Type B pancreatic cell (in vitro differentiated cells): Measurements from ENCODE around the gene GRIN2D. TPM values are rescaled to one million over a fixed set of nuclear protein-coding genes. Genes with fewer than 3 reads are reported as not detected.

Experiments
- DNase-seq: peaks from one replicate; pipeline ENCODE4 v3.0.0; 2021; ENCODE audit warnings: mixed read lengths; ENCODE audit not compliant: unreplicated experiment; ENCODE audit errors: extremely low spot score
- H3K27ac Mint-ChIP-seq: 2 replicates; pipeline ENCODE4 v1.8.0; 2021; ENCODE audit warnings: mild to moderate bottlenecking, mixed read lengths
- H3K27me3 Mint-ChIP-seq: 2 replicates; pipeline ENCODE4 v1.8.0; 2021; ENCODE audit warnings: mixed read lengths
- H3K36me3 Mint-ChIP-seq: 2 replicates; pipeline ENCODE4 v1.8.0; 2021; ENCODE audit warnings: mixed read lengths
- H3K4me1 Mint-ChIP-seq: one replicate; pipeline ENCODE4 v1.8.0; 2021; ENCODE audit warnings: mixed read lengths; ENCODE audit not compliant: unreplicated experiment
- H3K4me3 Mint-ChIP-seq: 2 replicates; pipeline ENCODE4 v1.8.0; 2021; ENCODE audit warnings: mild to moderate bottlenecking, mixed read lengths
- H3K9me3 Mint-ChIP-seq: 2 replicates; pipeline ENCODE4 v1.8.0; 2021; ENCODE audit warnings: mixed read lengths
- total RNA-seq: library from RNA; stranded (reverse); gene quantifications from 2 replicates; pipeline ENCODE4 v1.2.1, GENCODE V29; 2021; ENCODE audit warnings: low replicate concordance
- TF ChIP-seq, protein P1 (sequence below): fragments of 200-600 bp; sonication (generic); conservative IDR thresholded peaks from 2 replicates; pipeline ENCODE4 v1.5.0; 2021; ENCODE audit warnings: antibody characterized with exemption, mild to moderate bottlenecking

The GRIN2D gene
- total RNA-seq, 1 donor from 2014 or later = 0.58 TPM

DNA sequence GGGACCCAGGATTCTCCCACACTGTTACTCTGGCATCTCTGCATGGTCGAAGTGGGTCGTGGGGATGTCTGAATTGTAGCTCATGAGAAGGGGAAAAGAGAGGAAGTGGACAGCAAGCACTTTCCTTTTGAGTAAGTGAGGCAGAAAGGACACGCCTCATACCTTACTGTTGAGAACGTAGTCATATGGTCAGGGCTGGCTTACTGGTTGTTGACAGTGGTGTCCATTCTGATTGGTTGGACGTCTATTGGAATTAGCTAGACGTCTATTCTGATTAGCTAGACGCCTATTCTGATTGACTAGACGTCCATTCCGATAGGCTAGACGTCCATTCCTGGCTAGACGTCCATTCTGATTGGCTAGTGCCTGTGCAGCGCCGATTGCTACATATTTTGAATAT is 12.4 kb downstream of the GRIN2D start:
- Mint-ChIP-seq H3K27me3 (peaks cover 11% of the 10 kb centered on the region), H3K4me3 (no peak overlapping the region), H3K36me3 (no peaks in the 10 kb centered on the region), H3K4me1 (peaks cover 11% of the 10 kb centered on the region), H3K27ac (peak overlapping the region; percentile 22), H3K9me3 (no peaks in the 10 kb centered on the region)
- TF ChIP-seq, protein P1, sequence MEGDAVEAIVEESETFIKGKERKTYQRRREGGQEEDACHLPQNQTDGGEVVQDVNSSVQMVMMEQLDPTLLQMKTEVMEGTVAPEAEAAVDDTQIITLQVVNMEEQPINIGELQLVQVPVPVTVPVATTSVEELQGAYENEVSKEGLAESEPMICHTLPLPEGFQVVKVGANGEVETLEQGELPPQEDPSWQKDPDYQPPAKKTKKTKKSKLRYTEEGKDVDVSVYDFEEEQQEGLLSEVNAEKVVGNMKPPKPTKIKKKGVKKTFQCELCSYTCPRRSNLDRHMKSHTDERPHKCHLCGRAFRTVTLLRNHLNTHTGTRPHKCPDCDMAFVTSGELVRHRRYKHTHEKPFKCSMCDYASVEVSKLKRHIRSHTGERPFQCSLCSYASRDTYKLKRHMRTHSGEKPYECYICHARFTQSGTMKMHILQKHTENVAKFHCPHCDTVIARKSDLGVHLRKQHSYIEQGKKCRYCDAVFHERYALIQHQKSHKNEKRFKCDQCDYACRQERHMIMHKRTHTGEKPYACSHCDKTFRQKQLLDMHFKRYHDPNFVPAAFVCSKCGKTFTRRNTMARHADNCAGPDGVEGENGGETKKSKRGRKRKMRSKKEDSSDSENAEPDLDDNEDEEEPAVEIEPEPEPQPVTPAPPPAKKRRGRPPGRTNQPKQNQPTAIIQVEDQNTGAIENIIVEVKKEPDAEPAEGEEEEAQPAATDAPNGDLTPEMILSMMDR = no peak
- DNase-seq = no peak

DNA sequence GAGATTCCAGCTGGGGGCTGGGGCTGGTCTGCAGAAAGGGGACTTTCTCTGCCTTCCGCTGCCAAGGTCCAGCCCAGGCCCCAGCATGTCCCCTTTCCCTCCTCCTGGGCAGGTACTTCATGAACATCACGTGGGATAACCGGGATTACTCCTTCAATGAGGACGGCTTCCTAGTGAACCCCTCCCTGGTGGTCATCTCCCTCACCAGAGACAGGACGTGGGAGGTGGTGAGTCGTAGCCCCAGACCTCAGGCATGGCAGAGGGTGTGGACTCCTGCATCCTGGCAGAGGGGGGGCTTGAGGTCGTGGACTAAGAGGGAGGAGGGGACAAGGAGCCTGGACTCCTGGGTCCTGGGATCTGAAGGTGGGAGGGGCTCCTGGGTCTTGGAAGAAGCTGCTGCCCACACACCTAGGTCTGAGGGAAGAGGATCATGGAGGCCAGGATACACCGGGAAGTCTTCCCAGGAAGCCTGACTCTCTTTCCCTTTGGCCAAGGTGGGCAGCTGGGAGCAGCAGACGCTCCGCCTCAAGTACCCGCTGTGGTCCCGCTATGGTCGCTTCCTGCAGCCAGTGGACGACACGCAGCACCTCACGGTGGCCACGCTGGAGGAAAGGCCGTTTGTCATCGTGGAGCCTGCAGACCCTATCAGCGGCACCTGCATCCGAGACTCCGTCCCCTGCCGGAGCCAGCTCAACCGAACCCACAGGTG is 20.6 kb downstream of the GRIN2D start:
- Mint-ChIP-seq H3K4me1 (peaks cover 12% of the 10 kb centered on the region), H3K9me3 (no peaks in the 10 kb centered on the region), H3K4me3 (peak overlapping the region; percentile 86), H3K27ac (no peak overlapping the region), H3K27me3 (peaks cover 18% of the 10 kb centered on the region), H3K36me3 (no peaks in the 10 kb centered on the region)
- no peak for DNase-seq
- TF ChIP-seq, protein P1 = no peak

DNA sequence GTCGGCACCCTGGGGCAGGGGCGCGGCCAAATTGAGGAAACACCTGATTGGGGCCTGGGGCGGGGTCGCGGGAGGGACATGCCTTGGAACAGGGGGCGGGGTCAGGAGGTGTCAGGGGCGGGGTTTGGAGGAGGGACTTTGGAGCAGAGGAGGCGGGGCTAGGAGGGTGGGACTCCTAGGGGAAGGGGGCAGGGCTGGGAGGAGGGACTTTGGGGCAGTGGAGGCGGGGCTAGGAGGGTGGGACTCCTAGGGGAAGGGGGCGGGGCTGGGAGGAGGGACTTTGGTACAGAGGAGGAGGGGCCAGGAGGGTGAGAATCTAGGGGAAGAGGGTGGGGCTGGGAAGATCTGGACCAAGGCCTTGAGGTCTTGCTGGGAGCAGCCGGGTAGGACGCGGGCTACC is 21.9 kb downstream of the GRIN2D start:
- TF ChIP-seq, protein P1 = no peak
- Mint-ChIP-seq H3K36me3 (no peaks in the 10 kb centered on the region), H3K4me3 (no peak overlapping the region), H3K9me3 (no peaks in the 10 kb centered on the region), H3K27me3 (peaks cover 18% of the 10 kb centered on the region), H3K4me1 (peaks cover 15% of the 10 kb centered on the region), H3K27ac (no peak overlapping the region)
- no peak for DNase-seq

DNA sequence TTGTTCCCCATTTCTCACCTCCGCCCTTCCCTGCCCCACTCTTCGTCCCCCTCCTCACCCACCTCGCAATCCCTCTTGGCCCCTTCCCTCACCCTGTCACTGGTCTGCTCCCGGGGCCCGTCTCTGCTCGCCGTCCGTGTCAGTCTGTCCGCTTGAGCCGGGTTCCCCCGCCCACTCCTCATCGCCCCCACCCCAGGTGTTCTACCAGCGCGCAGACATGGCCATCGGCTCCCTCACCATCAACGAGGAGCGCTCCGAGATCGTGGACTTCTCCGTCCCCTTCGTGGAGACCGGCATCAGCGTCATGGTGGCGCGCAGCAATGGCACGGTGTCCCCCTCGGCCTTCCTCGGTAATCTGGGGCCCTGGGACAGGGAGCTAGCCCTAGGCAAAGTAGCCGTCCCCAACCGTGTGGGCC is 22.3 kb downstream of the GRIN2D start:
- Mint-ChIP-seq H3K36me3 (no peaks in the 10 kb centered on the region), H3K4me1 (peaks cover 15% of the 10 kb centered on the region), H3K27ac (no peak overlapping the region), H3K4me3 (no peak overlapping the region), H3K27me3 (peaks cover 18% of the 10 kb centered on the region), H3K9me3 (no peaks in the 10 kb centered on the region)
- DNase-seq = no peak
- TF ChIP-seq, protein P1 = no peak

DNA sequence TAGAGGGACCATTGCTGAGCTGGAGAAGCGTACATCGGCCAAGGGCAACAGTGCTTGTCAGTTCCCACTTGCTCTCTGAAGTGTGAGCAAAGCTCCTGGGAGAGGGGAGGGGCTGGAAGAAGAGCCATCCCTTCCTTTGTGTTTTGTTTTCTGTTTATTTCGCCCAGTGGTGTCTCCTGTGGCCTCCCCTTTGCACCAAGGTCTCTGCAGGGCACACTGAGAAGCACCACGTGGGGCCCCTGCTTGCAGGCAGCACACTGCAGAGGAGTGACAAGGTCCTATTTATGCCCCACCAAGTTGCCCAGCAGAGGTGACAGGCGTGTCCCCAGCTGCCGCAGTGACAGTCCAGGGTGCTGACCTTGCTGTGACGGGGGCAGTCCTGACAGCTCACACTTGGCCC is 24.0 kb downstream of the GRIN2D start:
- Mint-ChIP-seq H3K4me1 (peaks cover 15% of the 10 kb centered on the region), H3K36me3 (no peaks in the 10 kb centered on the region), H3K9me3 (no peaks in the 10 kb centered on the region), H3K27me3 (peaks cover 18% of the 10 kb centered on the region), H3K27ac (no peak overlapping the region), H3K4me3 (no peak overlapping the region)
- no peak for DNase-seq
- TF ChIP-seq, protein P1 = no peak
